ENCODE data around the gene DUSP22. TPM values are rescaled to one million over a fixed set of nuclear protein-coding genes. Genes with fewer than 3 reads are reported as not detected.

DUSP22 gene
- total RNA-seq, 3 donors from 2014 or later: 27.5 to 80.6 (median 29.1) TPM

GRCh38 chr6:280775-281468 lies 11.4 kb upstream of the DUSP22 start:
- no peaks in the 10 kb centered on the region for H3K9me3 ChIP-seq
- no peak for TF ChIP-seq CTCF (IDR thresholded peaks at IDR 0.05)
- ATAC-seq (no peak), DNase-seq (no peak)
- H3K4me1 ChIP-seq (ENCODE audit: low read depth): no peaks in the 10 kb centered on the region
- H3K4me3 ChIP-seq: no peak overlapping the region
- no peaks in the 10 kb centered on the region for H3K36me3 ChIP-seq (ENCODE audit: low read depth)
- intact Hi-C loops (cut with DNase I, micrococcal nuclease): no loop called here

- Histone ChIP-seq H3K4me1 (ENCODE audit: low read depth) (no peaks in the 10 kb centered on the region), H3K4me3 (no peak overlapping the region), H3K9me3 (no peaks in the 10 kb centered on the region), H3K36me3 (ENCODE audit: low read depth) (no peaks in the 10 kb centered on the region)
- intact Hi-C loops (cut with DNase I, micrococcal nuclease): no loop called here
- TF ChIP-seq CTCF (IDR thresholded peaks at IDR 0.05): no peak
- ATAC-seq (no peak), DNase-seq (no peak)
Measured at GRCh38 chr6:281469-282103, 10.7 kb upstream of the DUSP22 start.

- no peak for DNase-seq
- no peak for ATAC-seq
- intact Hi-C loops (cut with DNase I, micrococcal nuclease): no loop called here
- no peak overlapping the region for H3K4me3 ChIP-seq
- H3K9me3 ChIP-seq: no peaks in the 10 kb centered on the region
- no peaks in the 10 kb centered on the region for H3K36me3 ChIP-seq (ENCODE audit: low read depth)
- no peak for TF ChIP-seq CTCF (IDR thresholded peaks at IDR 0.05)
- H3K4me1 ChIP-seq (ENCODE audit: low read depth): no peaks in the 10 kb centered on the region
Measured at GRCh38 chr6:282177-282866, 10.0 kb upstream of the DUSP22 start.

- DNase-seq: no peak
Measured at GRCh38 chr6:282867-283416, 9.3 kb upstream of the DUSP22 start.

DNA sequence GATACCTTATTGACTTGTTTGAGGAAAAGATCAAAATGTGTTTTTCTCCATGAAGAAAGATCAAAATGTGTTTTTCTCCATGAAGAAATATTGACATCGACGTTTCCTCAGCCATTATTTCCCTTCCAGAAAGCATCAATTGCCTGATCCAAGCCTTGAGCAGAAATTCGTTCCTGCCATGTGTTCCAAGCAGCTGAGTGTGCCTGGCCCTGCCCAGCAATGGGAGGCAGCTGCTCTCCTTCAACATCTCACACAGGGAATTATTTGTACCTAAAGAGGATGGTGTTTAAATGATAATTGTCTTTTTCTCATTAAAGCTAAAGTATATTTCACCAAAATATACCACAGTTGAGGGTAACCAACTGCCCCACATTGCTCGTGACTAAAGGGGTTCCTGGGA lies 7.8 kb upstream of the DUSP22 start:
- ATAC-seq: no peak

More at GRCh38 chr6:282867-283416, 9.3 kb upstream of the DUSP22 start:
- H3K4me1 ChIP-seq (ENCODE audit: low read depth): no peaks in the 10 kb centered on the region
- H3K36me3 ChIP-seq (ENCODE audit: low read depth): no peaks in the 10 kb centered on the region
- no peak overlapping the region for H3K4me3 ChIP-seq
- intact Hi-C loops (cut with DNase I, micrococcal nuclease): no loop called here
- TF ChIP-seq CTCF (IDR thresholded peaks at IDR 0.05): no peak
- no peaks in the 10 kb centered on the region for H3K9me3 ChIP-seq
- no peak for ATAC-seq

More for the DNA sequence above, 7.8 kb upstream of the DUSP22 start:
- no peak for DNase-seq
- no peaks in the 10 kb centered on the region for H3K36me3 ChIP-seq (ENCODE audit: low read depth)
- no peak for TF ChIP-seq CTCF (IDR thresholded peaks at IDR 0.05)
- no peaks in the 10 kb centered on the region for H3K9me3 ChIP-seq
- intact Hi-C loops (cut with DNase I, micrococcal nuclease): no loop called here
- no peak overlapping the region for H3K4me3 ChIP-seq
- no peaks in the 10 kb centered on the region for H3K4me1 ChIP-seq (ENCODE audit: low read depth)

All from mucosa of descending colon (tissue), 3 donors.